Activated gamma-delta T cell treated with anti-CD3 and anti-CD28 coated beads, Interleukin-2, amount 50 U/mL, for 16 hours (primary cell): Measurements from ENCODE around the gene SMCO1.
"Not testable (repeated sequence)": the region's sequence is repeated elsewhere in the genome, so short reads cannot be mapped to it uniquely, and the experiment has no call there.

Experiments
- DNase-seq: peaks from one replicate; pipeline ENCODE4 v3.0.0-alpha.2; 2020; ENCODE audit warnings: low read depth

Gene SMCO1

DNA sequence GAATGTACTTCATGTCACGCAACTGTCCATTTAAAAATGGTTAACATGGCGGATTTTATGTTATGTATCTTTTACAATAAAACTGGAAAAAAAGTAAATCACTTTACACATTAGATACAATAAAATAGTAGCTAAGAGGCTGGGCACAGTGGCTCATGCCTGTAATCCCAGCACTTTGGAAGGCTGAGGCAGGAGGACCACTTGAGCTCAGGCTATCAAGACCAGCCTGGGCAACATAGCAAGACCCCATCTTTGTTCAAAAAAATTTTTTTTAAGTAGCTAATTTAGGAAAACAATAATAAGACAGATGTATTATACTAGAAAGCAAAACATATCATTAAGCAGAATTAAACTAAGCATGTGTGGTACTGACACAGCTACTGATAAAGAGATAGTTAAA lies 23.1 kb downstream of the SMCO1 start:
- no peak for DNase-seq

DNA sequence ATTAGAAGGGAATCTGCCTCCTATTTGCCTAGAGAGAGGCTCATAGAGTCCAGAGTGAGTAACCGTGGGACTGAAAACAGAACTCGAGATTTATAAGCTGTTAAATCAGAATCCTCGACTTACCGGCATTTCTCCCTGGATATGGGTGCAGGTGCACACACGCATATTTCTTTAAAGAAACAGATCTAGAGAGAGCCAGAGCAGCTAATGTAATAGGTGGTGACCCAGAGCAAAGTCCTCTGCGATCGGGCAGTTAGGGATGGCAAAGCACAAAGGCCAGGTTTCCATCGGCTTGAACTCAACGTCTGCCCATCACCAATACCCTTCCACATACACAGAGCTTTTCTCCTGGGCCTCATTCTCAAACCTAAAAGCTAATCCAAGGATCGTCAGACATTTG lies 25.4 kb downstream of the SMCO1 start:
- DNase-seq = no peak

DNA sequence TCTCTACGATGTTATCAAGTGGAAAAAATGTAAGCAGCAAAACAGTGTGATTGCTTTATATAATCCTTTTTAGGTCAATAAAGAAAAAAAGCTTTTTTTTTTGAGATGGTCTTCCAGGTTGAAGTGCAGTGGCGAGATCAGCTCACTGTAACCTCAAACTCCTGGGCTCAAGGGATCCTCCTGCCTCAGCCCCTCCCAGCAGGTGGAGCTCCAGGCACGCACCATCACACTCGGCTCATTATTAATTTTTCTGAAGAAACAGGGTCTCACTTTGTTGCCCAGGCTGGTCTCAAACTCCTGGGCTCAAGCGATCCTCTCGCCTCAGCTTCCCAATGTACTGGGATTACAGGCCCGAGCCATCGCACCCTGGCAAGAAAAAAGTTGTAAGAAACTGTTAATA lies 28.9 kb downstream of the SMCO1 start:
- no peak for DNase-seq

DNA sequence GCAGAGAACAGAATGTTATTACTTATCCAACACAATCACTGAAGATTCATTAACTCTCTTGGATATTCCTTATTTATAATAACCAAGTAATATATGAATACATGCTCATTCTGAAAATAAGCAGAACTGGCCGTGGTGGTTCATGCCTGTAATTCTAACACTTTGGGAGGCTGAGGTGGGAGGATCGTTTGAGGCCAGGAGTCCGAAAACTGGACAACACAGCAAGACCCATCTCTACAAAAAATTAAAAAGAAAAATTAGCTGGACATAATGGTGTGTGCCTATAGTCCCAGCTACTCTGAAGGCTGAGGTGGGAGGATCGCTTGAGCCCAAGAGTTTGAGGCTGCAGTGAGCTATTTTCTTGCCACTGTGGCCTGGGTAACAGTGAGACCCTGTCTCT lies 37.5 kb downstream of the SMCO1 start:
- DNase-seq = no peak

DNA sequence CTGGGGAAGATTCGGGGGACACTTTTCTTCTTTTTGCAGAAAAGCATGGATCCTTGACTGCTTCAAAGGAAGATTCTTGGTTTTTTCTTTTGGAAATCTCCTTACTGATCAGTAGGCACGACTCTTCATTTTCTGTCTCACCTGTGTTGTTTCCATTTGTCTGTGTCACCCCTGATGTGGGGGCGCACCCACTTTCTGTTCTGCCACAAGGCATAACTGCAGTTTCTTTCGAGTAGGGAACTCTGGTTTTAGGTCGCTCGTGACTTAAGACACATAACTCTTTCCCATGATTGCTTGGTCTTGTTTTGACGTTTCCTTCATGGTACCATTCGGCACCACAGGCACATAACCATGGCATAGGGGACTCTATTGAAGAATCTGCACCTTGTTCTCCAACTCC lies 42.9 kb downstream of the SMCO1 start:
- no peak for DNase-seq

DNA sequence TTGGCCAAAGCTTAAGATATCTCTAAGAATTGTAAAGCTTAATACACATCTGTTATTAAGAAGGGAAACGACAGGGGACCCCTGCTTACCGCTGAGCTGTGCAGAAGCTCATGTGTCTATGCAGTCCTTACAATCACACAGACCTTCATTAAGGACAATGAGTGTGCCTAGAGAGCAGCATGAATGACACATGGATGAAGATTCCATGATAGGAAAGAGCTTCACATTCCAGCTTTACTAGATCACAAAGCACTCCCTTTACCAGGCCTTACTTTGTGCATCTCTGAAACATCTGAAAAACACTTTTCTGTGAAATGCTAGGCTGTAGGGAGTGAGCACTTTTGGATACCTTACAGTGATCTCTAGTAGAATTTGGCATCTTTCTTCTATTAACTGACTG lies 43.6 kb downstream of the SMCO1 start:
- DNase-seq = no peak

DNA sequence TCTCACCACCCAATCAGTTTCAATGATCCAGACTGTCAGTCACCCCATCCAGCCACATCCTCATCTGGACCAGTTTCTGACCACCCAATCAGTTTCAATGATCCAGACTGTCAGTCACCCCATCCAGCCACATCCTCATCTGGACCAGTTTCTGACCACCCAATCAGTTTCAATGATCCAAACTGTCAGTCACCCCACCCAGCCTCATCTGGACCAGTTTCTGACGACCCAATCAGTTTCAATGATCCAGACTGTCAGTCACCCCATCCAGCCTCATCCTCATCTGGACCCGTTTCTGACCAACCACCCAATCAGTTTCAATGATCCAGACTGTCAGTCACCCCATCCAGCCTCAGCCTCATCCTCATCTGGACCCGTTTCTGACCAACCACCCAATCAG lies 45.0 kb downstream of the SMCO1 start:
- DNase-seq = not testable (repeated sequence)

DNA sequence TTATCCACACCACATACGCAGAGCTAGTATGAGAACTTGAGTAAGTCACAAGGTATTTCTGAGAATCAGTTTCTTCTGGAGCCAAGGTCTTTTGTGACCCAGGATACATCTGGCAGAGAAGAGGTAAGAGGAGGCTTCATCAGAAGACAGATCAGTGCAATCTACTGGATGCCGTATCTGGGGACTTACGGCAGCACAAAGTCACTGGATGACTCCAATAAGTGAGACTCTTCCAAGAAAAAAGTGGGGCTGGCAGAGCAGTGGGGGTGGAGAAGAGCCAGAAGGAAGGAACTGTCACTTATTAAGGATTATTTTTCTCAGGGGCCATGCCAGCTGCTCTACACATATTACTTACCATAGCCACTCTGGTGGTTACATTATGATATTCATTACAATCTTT lies 51.3 kb downstream of the SMCO1 start:
- DNase-seq = no peak

DNA sequence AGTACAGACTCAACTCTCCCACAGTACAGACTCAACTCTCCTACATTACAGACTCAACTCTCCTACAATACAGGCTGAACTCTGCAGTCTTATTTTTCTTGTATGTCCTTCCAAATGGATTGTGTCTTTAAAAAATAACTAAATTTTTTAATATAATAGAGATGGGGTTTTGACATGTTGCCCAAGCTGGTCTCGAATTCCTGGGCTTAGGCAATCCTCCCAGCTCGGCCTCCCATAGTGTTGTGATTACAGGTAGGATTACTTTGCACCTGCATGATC lies 51.7 kb downstream of the SMCO1 start:
- no peak for DNase-seq

DNA sequence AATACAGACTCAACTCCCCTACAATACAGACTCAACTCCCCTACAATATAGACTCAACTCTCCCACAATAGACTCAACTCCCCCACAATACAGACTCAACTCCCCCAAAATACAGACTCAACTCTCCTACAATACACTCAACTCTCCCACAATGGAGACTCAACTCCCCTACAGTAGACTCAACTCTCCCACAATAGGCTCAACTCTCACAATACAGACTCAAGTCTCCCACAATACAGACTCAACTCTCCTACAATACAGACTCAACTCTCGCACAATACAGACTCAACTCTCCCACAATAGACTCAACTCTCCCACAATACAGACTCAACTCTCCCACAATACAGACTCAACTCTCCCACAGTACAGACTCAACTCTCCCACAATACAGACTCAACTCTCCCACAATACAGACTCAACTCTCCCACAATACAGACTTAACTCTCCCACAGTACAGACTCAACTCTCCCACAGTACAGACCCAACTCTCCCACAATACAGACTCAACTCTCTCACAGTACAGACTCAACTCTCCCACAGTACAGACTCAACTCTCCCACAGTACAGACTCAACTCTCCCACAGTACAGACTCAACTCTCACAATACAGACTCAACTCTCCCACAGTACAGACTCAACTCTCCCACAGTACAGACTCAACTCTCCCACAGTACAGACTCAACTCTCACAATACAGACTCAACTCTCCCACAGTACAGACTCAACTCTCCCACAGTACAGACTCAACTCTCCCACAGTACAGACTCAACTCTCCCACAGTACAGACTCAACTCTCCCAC lies 52.3 kb downstream of the SMCO1 start:
- DNase-seq = not testable (repeated sequence)

DNA sequence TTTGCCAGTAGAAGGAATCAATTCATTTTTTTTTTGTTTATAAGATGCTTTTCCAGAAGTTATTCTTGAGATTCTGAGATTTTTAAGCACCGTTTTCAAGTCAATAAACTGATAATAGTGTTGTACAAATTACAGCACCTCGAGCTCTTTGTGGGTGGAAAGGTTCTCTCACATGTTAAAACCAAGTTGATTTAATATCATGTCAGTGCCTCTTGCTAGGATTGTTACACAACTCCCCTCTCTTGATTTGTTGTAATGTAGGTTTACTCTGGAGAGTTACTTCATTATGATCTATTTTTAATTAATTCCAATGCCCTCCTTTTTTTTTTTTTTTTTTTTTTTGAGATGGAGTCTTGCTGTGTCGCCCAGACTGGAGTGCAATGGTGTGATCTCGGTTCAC lies 57.1 kb downstream of the SMCO1 start:
- DNase-seq = no peak

DNA sequence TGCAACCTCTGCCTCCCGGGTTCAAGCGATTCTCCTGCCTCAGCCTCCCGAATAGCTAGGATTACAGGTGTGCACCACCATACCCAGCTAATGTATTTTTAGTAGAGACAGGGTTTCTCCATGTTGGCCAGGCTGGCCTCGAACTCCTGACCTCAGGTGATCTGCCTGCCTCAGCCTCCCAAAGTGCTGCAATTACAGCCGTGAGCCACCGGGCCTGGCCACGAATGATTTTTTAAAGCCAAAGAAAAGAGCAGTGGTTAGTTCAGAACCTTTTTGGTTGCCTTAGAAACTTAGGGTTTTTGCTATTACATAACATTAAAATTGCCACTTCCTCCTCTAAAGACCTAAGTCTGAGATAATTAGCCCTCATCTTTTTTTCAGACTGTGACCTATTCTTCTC lies 57.7 kb downstream of the SMCO1 start:
- not testable (repeated sequence) for DNase-seq
